BJ (cell line): Measurements from ENCODE around the gene SKIC8. TPM values are rescaled to one million over a fixed set of nuclear protein-coding genes. Genes with fewer than 3 reads are reported as not detected.

Experiments used
- CTCF ChIA-PET: fragments of 350-600 bp; formaldehyde crosslinking; extraction: SDS; loops from one replicate; lab custom pipeline; 2021; ENCODE audit warnings: antibody characterized with exemption, inconsistent platforms; lab: Yijun Ruan, JAX
- POLR2A ChIA-PET: fragments of 300-600 bp; sonication (Branson Sonifier 250); formaldehyde crosslinking; extraction: SDS; loops from one replicate; lab custom pipeline; 2021; ENCODE audit warnings: antibody characterized with exemption; lab: Charles Lee
- DNase-seq: peaks from one replicate; pipeline ENCODE4 v3.0.0-alpha.2; 2011; ENCODE audit warnings: low read depth
- H3K27me3 ChIP-seq: 2 replicates; pipeline ENCODE4 v1.6.0; 2011; ENCODE audit warnings: low read length; ENCODE audit not compliant: control insufficient read depth, insufficient read depth
- H3K36me3 ChIP-seq: 2 replicates; pipeline ENCODE4 v1.5.1; 2011; ENCODE audit warnings: low read length; ENCODE audit not compliant: control insufficient read depth, insufficient read depth
- H3K4me3 ChIP-seq: 2 replicates; pipeline ENCODE4 v1.5.1; 2011; ENCODE audit warnings: low read depth, mild to moderate bottlenecking, control low read depth, low read length
- CTCF ChIP-seq: IDR thresholded peaks from 2 replicates; pipeline ENCODE4 v1.5.1; 2011; ENCODE audit warnings: low read depth, mild to moderate bottlenecking, control low read depth, inconsistent platforms, low read length, moderate library complexity; ENCODE audit not compliant: insufficient read depth
- polyA plus RNA-seq: library from polyadenylated mRNA; depleted of rRNA; stranded (reverse); fragments of >200 nt; gene quantifications from 2 replicates; pipeline ENCODE4 v1.2.3, GENCODE V29; 2011

SKIC8 gene
- polyA plus RNA-seq, 1 experiment = 72.8 TPM

- no peaks in the 10 kb centered on the region for H3K27me3 ChIP-seq
- POLR2A ChIA-PET = no interaction called here
- DNase-seq = no peak
- no peaks in the 10 kb centered on the region for H3K36me3 ChIP-seq
- TF ChIP-seq CTCF = 0 out of 2 replicates have a peak, but pooled peaks have one; percentile 3
- CTCF ChIA-PET = no interaction called here
- peak within 1 kb of the TSS; percentile 40 for H3K4me3 ChIP-seq
Observed at GRCh38 chr15:78264304-78265136, 34.9 kb downstream of the SKIC8 start, which contains the start of gene DNAJA4. Gene DNAJA4, plus strand, starts transcription at chr15:78264562. Its CDS starts 202 bp downstream, at chr15:78264764.

- H3K27me3 ChIP-seq = no peaks in the 10 kb centered on the region
- ChIA-PET CTCF (no interaction called here), POLR2A (no interaction called here)
- no peak overlapping the region; the same call in 1 of the 2 replicates for H3K4me3 ChIP-seq
- no peak for TF ChIP-seq CTCF
- DNase-seq = no peak
- no peaks in the 10 kb centered on the region for H3K36me3 ChIP-seq
Observed at GRCh38 chr15:78263907-78264303, 35.5 kb downstream of the SKIC8 start.

- Histone ChIP-seq H3K27me3 (no peaks in the 10 kb centered on the region), H3K4me3 (no peak overlapping the region), H3K36me3 (no peaks in the 10 kb centered on the region)
- no peak for DNase-seq
- no peak for TF ChIP-seq CTCF
- POLR2A ChIA-PET = interaction anchor here (0.7 kb wide), 1 partner anchor 49 kb away, joined by 9 read pairs; no protein-coding TSS in a partner anchor
- CTCF ChIA-PET = no interaction called here
Observed at GRCh38 chr15:78263351-78263781, 36.0 kb downstream of the SKIC8 start.

GRCh38 chr15:78261062-78261461, 38.3 kb downstream of the SKIC8 start:
- ChIA-PET POLR2A (no interaction called here), CTCF (interaction anchor here (0.6 to 1.1 kb wide), 4 partner anchors 8 to 153 kb away, joined by 3 to 4 read pairs (median 4); no protein-coding TSS in a partner anchor)
- Histone ChIP-seq H3K4me3 (no peak overlapping the region), H3K36me3 (no peaks in the 10 kb centered on the region), H3K27me3 (no peaks in the 10 kb centered on the region)
- no peak for DNase-seq
- TF ChIP-seq CTCF = no peak

GRCh38 chr15:78260489-78260888, 38.9 kb downstream of the SKIC8 start:
- H3K4me3 ChIP-seq = no peak overlapping the region
- ChIA-PET POLR2A (no interaction called here), CTCF (interaction anchor here (0.7 to 1.1 kb wide), 2 partner anchors 9 to 19 kb away, joined by 3 to 4 read pairs; no protein-coding TSS in a partner anchor)
- no peaks in the 10 kb centered on the region for H3K27me3 ChIP-seq
- no peak for DNase-seq
- no peak for TF ChIP-seq CTCF
- H3K36me3 ChIP-seq = no peaks in the 10 kb centered on the region
